CD4-positive, alpha-beta T cell (primary cell): ENCODE measurements around the gene AGAP1. TPM values are rescaled to one million over a fixed set of nuclear protein-coding genes. Genes with fewer than 3 reads are reported as not detected.

Experiments
- ATAC-seq: fragments of 200-7000 bp; cut with Tn5 transposase; one replicate; pipeline ENCODE4 v1.10.0; 2022; ENCODE audit warnings: mild to moderate bottlenecking; ENCODE audit not compliant: poor library complexity
- CTCF ChIA-PET: fragments of 350-600 bp; sonication (Branson Sonifier 250); formaldehyde crosslinking; loops from one replicate; lab custom pipeline; 2021; ENCODE audit warnings: antibody characterized with exemption, inconsistent platforms; lab: Charles Lee
- POLR2A ChIA-PET: fragments of 350-600 bp; sonication (Branson Sonifier 250); formaldehyde crosslinking; loops from one replicate; lab custom pipeline; 2021; ENCODE audit warnings: antibody characterized with exemption, inconsistent platforms; lab: Charles Lee
- DNase-seq, 14 experiments: peaks; one replicate each; pipeline ENCODE4 v3.0.0-alpha.2; 2013 to 2020; ENCODE audit warnings: mixed read lengths in 2 of 14
- H3K27ac ChIP-seq, 2 donors: one replicate each; pipeline versions ENCODE4 v1.5.1 to v1.7.0; 2013; ENCODE audit warnings: low read length in 2 of 2, low read depth in 1 of 2, mild to moderate bottlenecking in 1 of 2
- H3K27me3 ChIP-seq, 2 experiments: 1 replicate in 1 of 2; 2 replicates in 1 of 2; pipeline versions ENCODE4 v1.6.1 to v1.7.0; 2013; ENCODE audit warnings: low read length in 2 of 2, control low read depth in 1 of 2, mild to moderate bottlenecking in 1 of 2, moderate library complexity in 1 of 2; ENCODE audit not compliant: insufficient read depth in 2 of 2, control insufficient read depth in 1 of 2
- H3K36me3 ChIP-seq: one replicate; pipeline ENCODE4 v1.6.1; 2013; ENCODE audit warnings: low read length, control low read depth; ENCODE audit not compliant: insufficient read depth
- H3K4me1 ChIP-seq: one replicate; pipeline ENCODE4 v1.6.1; 2013; ENCODE audit warnings: low read length, control low read depth; ENCODE audit not compliant: insufficient read depth
- H3K4me3 ChIP-seq: one replicate; pipeline ENCODE4 v1.5.1; 2013; ENCODE audit warnings: mild to moderate bottlenecking, low read length, moderate library complexity
- H3K9me3 ChIP-seq, 2 experiments: 1 replicate in 1 of 2; 2 replicates in 1 of 2; pipeline versions ENCODE4 v1.6.1 to v1.7.0; 2013; ENCODE audit warnings: low read length in 2 of 2, mild to moderate bottlenecking in 2 of 2, control low read depth in 1 of 2, moderate library complexity in 1 of 2; ENCODE audit not compliant: control insufficient read depth in 1 of 2, insufficient read depth in 1 of 2
- H3K27ac Mint-ChIP-seq: one replicate; pipeline ENCODE4 v1.8.0; 2020; ENCODE audit warnings: mixed read lengths
- H3K27me3 Mint-ChIP-seq: one replicate; pipeline ENCODE4 v1.8.0; 2021; ENCODE audit warnings: mixed read lengths
- H3K36me3 Mint-ChIP-seq: one replicate; pipeline ENCODE4 v1.8.0; 2021; ENCODE audit warnings: low read depth, mixed read lengths
- H3K4me1 Mint-ChIP-seq: one replicate; pipeline ENCODE4 v1.8.0; 2021; ENCODE audit warnings: low read depth, mixed read lengths
- H3K4me3 Mint-ChIP-seq: one replicate; pipeline ENCODE4 v1.8.0; 2020; ENCODE audit warnings: mild to moderate bottlenecking, mixed read lengths
- H3K9me3 Mint-ChIP-seq: one replicate; pipeline ENCODE4 v1.8.0; 2020; ENCODE audit warnings: mixed read lengths
- intact Hi-C, 2 experiments: fragments of 100-400 bp; cut with DNase I in 1 of 2; cut with micrococcal nuclease in 1 of 2; formaldehyde crosslinking; loops; one replicate each; pipeline versions ENCODE4 v1.15.1 to v1.9.0; 2023 to 2025; cut with DNase I, micrococcal nuclease
- total RNA-seq, 174 experiments: library from RNA in 2 of 174; stranded (reverse) in 2 of 174; gene quantifications; one replicate each; pipeline ENCODE4 v1.2.3 and lab custom pipeline; 2021 to 2026
- TF ChIP-seq, protein P1 (sequence below): fragments of 200-600 bp; IDR thresholded peaks from one replicate; pipeline ENCODE4 v1.8.0; 2022; ENCODE audit warnings: antibody characterized with exemption, mild to moderate bottlenecking

AGAP1 gene
- total RNA-seq, 2 experiments from 2014 or later = 2.6 to 3.1 TPM

DNA sequence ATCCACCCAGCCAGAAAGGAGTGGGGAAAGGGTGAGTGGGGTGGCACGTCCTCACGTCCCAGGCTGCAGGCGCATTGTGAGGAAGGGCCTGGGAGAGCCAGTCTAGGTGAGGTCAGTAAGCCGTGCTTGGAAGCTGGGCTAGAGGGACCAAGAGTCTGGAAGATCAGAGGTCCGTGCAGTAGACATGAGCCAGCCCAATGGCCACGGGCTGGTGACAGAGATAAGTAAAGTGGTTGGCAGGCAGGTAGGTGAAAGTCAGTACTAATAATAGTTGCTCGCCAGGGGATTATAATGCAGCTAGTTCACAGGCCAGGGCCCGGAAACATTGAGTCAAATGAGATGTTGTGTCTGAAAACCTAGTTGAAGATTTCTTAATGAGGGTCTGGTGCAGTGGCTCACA lies 541.1 kb downstream of the AGAP1 start:
- H3K9me3 ChIP-seq = peaks cover 0 to 11% of the 10 kb centered on the region in 2 experiments
- peaks cover 10% of the 10 kb centered on the region for H3K27me3 Mint-ChIP-seq
- POLR2A ChIA-PET = no interaction called here

GRCh38 chr2:236036045-236036444 lies 542.2 kb downstream of the AGAP1 start:
- peaks cover 0 to 7% of the 10 kb centered on the region in 2 experiments for H3K9me3 ChIP-seq
- H3K27ac Mint-ChIP-seq = no peak overlapping the region
- no peaks in the 10 kb centered on the region for H3K4me1 ChIP-seq
- no peaks in the 10 kb centered on the region for H3K9me3 Mint-ChIP-seq
- H3K4me1 Mint-ChIP-seq = no peaks in the 10 kb centered on the region
- intact Hi-C loops = no loop called here
- DNase-seq (no peak), ATAC-seq (no peak)
- H3K4me3 ChIP-seq = no peak overlapping the region
- H3K36me3 Mint-ChIP-seq = no peaks in the 10 kb centered on the region
- POLR2A ChIA-PET = no interaction called here
- no peak overlapping the region for H3K27ac ChIP-seq
- no peaks in the 10 kb centered on the region for H3K27me3 ChIP-seq
- CTCF ChIA-PET = no interaction called here
- H3K36me3 ChIP-seq = no peaks in the 10 kb centered on the region
- H3K27me3 Mint-ChIP-seq = peaks cover 10% of the 10 kb centered on the region
- TF ChIP-seq, protein P1, sequence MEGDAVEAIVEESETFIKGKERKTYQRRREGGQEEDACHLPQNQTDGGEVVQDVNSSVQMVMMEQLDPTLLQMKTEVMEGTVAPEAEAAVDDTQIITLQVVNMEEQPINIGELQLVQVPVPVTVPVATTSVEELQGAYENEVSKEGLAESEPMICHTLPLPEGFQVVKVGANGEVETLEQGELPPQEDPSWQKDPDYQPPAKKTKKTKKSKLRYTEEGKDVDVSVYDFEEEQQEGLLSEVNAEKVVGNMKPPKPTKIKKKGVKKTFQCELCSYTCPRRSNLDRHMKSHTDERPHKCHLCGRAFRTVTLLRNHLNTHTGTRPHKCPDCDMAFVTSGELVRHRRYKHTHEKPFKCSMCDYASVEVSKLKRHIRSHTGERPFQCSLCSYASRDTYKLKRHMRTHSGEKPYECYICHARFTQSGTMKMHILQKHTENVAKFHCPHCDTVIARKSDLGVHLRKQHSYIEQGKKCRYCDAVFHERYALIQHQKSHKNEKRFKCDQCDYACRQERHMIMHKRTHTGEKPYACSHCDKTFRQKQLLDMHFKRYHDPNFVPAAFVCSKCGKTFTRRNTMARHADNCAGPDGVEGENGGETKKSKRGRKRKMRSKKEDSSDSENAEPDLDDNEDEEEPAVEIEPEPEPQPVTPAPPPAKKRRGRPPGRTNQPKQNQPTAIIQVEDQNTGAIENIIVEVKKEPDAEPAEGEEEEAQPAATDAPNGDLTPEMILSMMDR = no peak
- H3K4me3 Mint-ChIP-seq = no peak overlapping the region

More for the DNA sequence above, 541.1 kb downstream of the AGAP1 start:
- no peak for DNase-seq
- Mint-ChIP-seq H3K27ac (no peak overlapping the region), H3K4me3 (no peak overlapping the region), H3K36me3 (no peaks in the 10 kb centered on the region), H3K9me3 (no peaks in the 10 kb centered on the region), H3K4me1 (no peaks in the 10 kb centered on the region)
- Histone ChIP-seq H3K27me3 (no peaks in the 10 kb centered on the region), H3K27ac (no peak overlapping the region), H3K4me1 (no peaks in the 10 kb centered on the region), H3K36me3 (no peaks in the 10 kb centered on the region), H3K4me3 (no peak overlapping the region)
- CTCF ChIA-PET = no interaction called here
- TF ChIP-seq, protein P1 = no peak
- ATAC-seq = no peak
- intact Hi-C loops = no loop called here

DNA sequence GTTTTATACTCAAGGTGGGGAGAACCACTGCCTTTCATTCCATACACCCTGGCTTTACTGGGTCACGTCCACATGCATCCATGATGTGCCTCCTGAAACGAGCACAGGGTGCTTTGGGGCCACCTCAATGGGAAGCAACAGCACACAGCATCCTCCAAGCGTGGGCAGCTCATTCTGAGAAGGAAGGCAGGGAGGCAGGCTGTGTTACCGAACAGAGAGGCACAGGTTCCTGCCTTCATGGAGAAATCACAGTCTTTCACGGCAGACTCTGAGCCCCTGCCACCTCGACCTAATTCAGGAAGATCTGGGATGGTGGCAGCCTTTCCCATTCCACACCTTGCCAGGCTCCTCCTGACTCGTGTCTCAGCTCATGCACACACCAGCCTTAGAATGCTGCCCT lies 544.3 kb downstream of the AGAP1 start:
- intact Hi-C loops = no loop called here
- Histone ChIP-seq H3K9me3 (no peaks in the 10 kb centered on the region), H3K27ac (no peak overlapping the region), H3K4me3 (no peak overlapping the region), H3K27me3 (no peaks in the 10 kb centered on the region), H3K36me3 (no peaks in the 10 kb centered on the region), H3K4me1 (no peaks in the 10 kb centered on the region)
- H3K4me1 Mint-ChIP-seq = no peaks in the 10 kb centered on the region
- H3K36me3 Mint-ChIP-seq = no peaks in the 10 kb centered on the region
- peaks cover 19% of the 10 kb centered on the region for H3K27me3 Mint-ChIP-seq
- no peaks in the 10 kb centered on the region for H3K9me3 Mint-ChIP-seq
- no peak overlapping the region for H3K4me3 Mint-ChIP-seq
- H3K27ac Mint-ChIP-seq = no peak overlapping the region
- no peak for DNase-seq
- POLR2A ChIA-PET = no interaction called here
- TF ChIP-seq, protein P1 = no peak
- CTCF ChIA-PET = no interaction called here
- ATAC-seq = no peak
